H9 (cell line): ENCODE measurements around the gene S100A3. TPM values are rescaled to one million over a fixed set of nuclear protein-coding genes. Genes with fewer than 3 reads are reported as not detected.

Experiments used
- DNase-seq: peaks from one replicate; pipeline ENCODE4 v3.0.0-alpha.2; 2017
- H2AFZ ChIP-seq: one replicate; pipeline ENCODE4 v1.6.1; 2013; ENCODE audit warnings: mild to moderate bottlenecking, low read length, control low read depth, moderate library complexity
- H2AK5ac ChIP-seq: 2 replicates; pipeline ENCODE4 v1.6.1; 2013; ENCODE audit warnings: low read length, control low read depth, mixed read lengths; ENCODE audit not compliant: insufficient read length
- H2BK120ac ChIP-seq: one replicate; pipeline ENCODE4 v1.6.1; 2013; ENCODE audit warnings: low read depth, mild to moderate bottlenecking, low read length, control low read depth, inconsistent platforms; ENCODE audit not compliant: poor library complexity, severe bottlenecking
- H2BK12ac ChIP-seq: 2 replicates; pipeline ENCODE4 v1.6.1; 2013; ENCODE audit warnings: low read length, control low read depth, mixed read lengths, low read depth; ENCODE audit not compliant: insufficient read length
- H2BK15ac ChIP-seq: 2 replicates; pipeline ENCODE4 v1.6.1; 2013; ENCODE audit warnings: low read depth, low read length, control low read depth
- H2BK20ac ChIP-seq: one replicate; pipeline ENCODE4 v1.6.1; 2013; ENCODE audit warnings: low read depth, mild to moderate bottlenecking, low read length, control low read depth, inconsistent platforms; ENCODE audit not compliant: poor library complexity, severe bottlenecking
- H2BK5ac ChIP-seq: 2 replicates; pipeline ENCODE4 v1.6.1; 2013; ENCODE audit warnings: low read length, control low read depth, mixed read lengths; ENCODE audit not compliant: insufficient read length
- H3K14ac ChIP-seq: 2 replicates; pipeline ENCODE4 v1.6.1; 2013; ENCODE audit warnings: low read length, control low read depth; ENCODE audit not compliant: insufficient read depth
- H3K18ac ChIP-seq: 2 replicates; pipeline ENCODE4 v1.6.1; 2013; ENCODE audit warnings: low read depth, mild to moderate bottlenecking, mixed read lengths, low read length, control low read depth; ENCODE audit not compliant: insufficient read length
- H3K23ac ChIP-seq: 2 replicates; pipeline ENCODE4 v1.6.1; 2013; ENCODE audit warnings: low read length, control low read depth, mixed read lengths, low read depth; ENCODE audit not compliant: insufficient read length
- H3K23me2 ChIP-seq: 2 replicates; pipeline ENCODE4 v1.6.1; 2013; ENCODE audit warnings: low read depth, mild to moderate bottlenecking, mixed read lengths, low read length, control low read depth; ENCODE audit not compliant: insufficient read length, poor library complexity, severe bottlenecking
- H3K27ac ChIP-seq: 2 replicates; pipeline ENCODE4 v1.5.1; 2013; ENCODE audit warnings: low read length, control low read depth, mixed read lengths, low read depth; ENCODE audit not compliant: insufficient read length
- H3K27me3 ChIP-seq: 2 replicates; pipeline ENCODE4 v1.6.1; 2013; ENCODE audit warnings: low read length, control low read depth, inconsistent platforms; ENCODE audit not compliant: insufficient read depth
- H3K4ac ChIP-seq: 2 replicates; pipeline ENCODE4 v1.6.1; 2013; ENCODE audit warnings: low read depth, mild to moderate bottlenecking, control low read depth, inconsistent platforms, low read length, moderate library complexity
- H3K4me1 ChIP-seq: 2 replicates; pipeline ENCODE4 v1.6.1; 2013; ENCODE audit warnings: low read length, control low read depth, inconsistent platforms; ENCODE audit not compliant: insufficient read depth
- H3K4me2 ChIP-seq: 2 replicates; pipeline ENCODE4 v1.6.1; 2013; ENCODE audit warnings: low read length, control low read depth, mixed read lengths; ENCODE audit not compliant: insufficient read length, insufficient read depth
- H3K56ac ChIP-seq: 2 replicates; pipeline ENCODE4 v1.6.1; 2013; ENCODE audit warnings: low read depth, mild to moderate bottlenecking, mixed read lengths, low read length, control low read depth; ENCODE audit not compliant: insufficient read length
- H3K79me1 ChIP-seq: 2 replicates; pipeline ENCODE4 v1.6.1; 2013; ENCODE audit warnings: low read depth, mild to moderate bottlenecking, moderate library complexity, low read length, control low read depth, inconsistent platforms; ENCODE audit not compliant: insufficient read depth, poor library complexity, severe bottlenecking
- H3K79me2 ChIP-seq: 2 replicates; pipeline ENCODE4 v1.6.1; 2013; ENCODE audit warnings: low read length, control low read depth, inconsistent platforms; ENCODE audit not compliant: insufficient read depth
- H3K9ac ChIP-seq: 2 replicates; pipeline ENCODE4 v1.6.1; 2013; ENCODE audit warnings: low read length, control low read depth, mixed read lengths; ENCODE audit not compliant: insufficient read length; ENCODE audit errors: extremely low read depth
- H3K9me3 ChIP-seq: one replicate; pipeline ENCODE4 v1.6.1; 2013; ENCODE audit warnings: low read depth, low read length, inconsistent platforms; ENCODE audit not compliant: control insufficient read depth
- H3T11ph ChIP-seq: one replicate; pipeline ENCODE4 v1.6.1; 2013; ENCODE audit warnings: mild to moderate bottlenecking, low read length, control low read depth, inconsistent platforms
- H4K20me1 ChIP-seq: one replicate; pipeline ENCODE4 v1.6.1; 2013; ENCODE audit not compliant: control insufficient read depth, insufficient read length, insufficient read depth
- H4K5ac ChIP-seq: 2 replicates; pipeline ENCODE4 v1.6.1; 2013; ENCODE audit warnings: low read depth, mild to moderate bottlenecking, mixed read lengths, low read length, control low read depth; ENCODE audit not compliant: insufficient read length
- H4K8ac ChIP-seq: replicated peaks from 2 replicates; pipeline ENCODE4 v1.6.1; 2013; ENCODE audit warnings: low read length, control low read depth, mixed read lengths, low read depth; ENCODE audit not compliant: insufficient read length
- H4K91ac ChIP-seq: 2 replicates; pipeline ENCODE4 v1.6.1; 2013; ENCODE audit warnings: low read depth, mild to moderate bottlenecking, moderate library complexity, mixed read lengths, low read length, control low read depth; ENCODE audit not compliant: insufficient read length
- H3K27ac Mint-ChIP-seq, 3 experiments: 2 replicates in 2 of 3; 3 replicates in 1 of 3; pipeline ENCODE4 v1.8.0; 2020 to 2021; ENCODE audit warnings: mixed read lengths in 3 of 3, mild to moderate bottlenecking in 1 of 3, moderate library complexity in 1 of 3
- H3K27me3 Mint-ChIP-seq: 2 replicates; pipeline ENCODE4 v1.8.0; 2021; ENCODE audit warnings: low read depth, mild to moderate bottlenecking, moderate library complexity, mixed read lengths
- H3K36me3 Mint-ChIP-seq, 3 experiments: 2 replicates in 2 of 3; 3 replicates in 1 of 3; pipeline ENCODE4 v1.8.0; 2020 to 2021; ENCODE audit warnings: low read depth in 3 of 3, mixed read lengths in 3 of 3; ENCODE audit not compliant: insufficient read depth in 1 of 3
- H3K4me1 Mint-ChIP-seq, 2 experiments: 2 replicates each; pipeline ENCODE4 v1.8.0; 2020; ENCODE audit warnings: mixed read lengths in 2 of 2
- H3K4me3 Mint-ChIP-seq, 2 experiments: 2 replicates in 1 of 2; 3 replicates in 1 of 2; pipeline ENCODE4 v1.8.0; 2020 to 2021; ENCODE audit warnings: mild to moderate bottlenecking in 2 of 2, mixed read lengths in 2 of 2, moderate library complexity in 1 of 2
- H3K9me3 Mint-ChIP-seq, 2 experiments: 2 replicates in 1 of 2; 3 replicates in 1 of 2; pipeline ENCODE4 v1.8.0; 2020; ENCODE audit warnings: mild to moderate bottlenecking in 2 of 2, mixed read lengths in 2 of 2, moderate library complexity in 1 of 2
- WGBS: extraction: QIAGEN DNeasy Blood & Tissue Kit; methylation state at CpG from one replicate; pipeline ENCODE4 v1.1.7; 2013; ENCODE audit warnings: missing lambda C conversion rate, low lambda C conversion rate, mixed read lengths; ENCODE audit not compliant: insufficient read length; ENCODE audit errors: extremely low coverage; 5-methylcytosine and 5-hydroxymethylcytosine counted together
- total RNA-seq: library from RNA; stranded (reverse); gene quantifications from 2 replicates; pipeline ENCODE4 v1.2.1, GENCODE V29; 2021
- TF ChIP-seq, protein P1 (sequence below): fragments of 200-600 bp; sonication (generic); conservative IDR thresholded peaks from 3 replicates; pipeline ENCODE4 v1.8.0; 2021; ENCODE audit warnings: antibody characterized with exemption, mild to moderate bottlenecking

Gene S100A3
- total RNA-seq, 1 experiment from 2014 or later: not detected

DNA sequence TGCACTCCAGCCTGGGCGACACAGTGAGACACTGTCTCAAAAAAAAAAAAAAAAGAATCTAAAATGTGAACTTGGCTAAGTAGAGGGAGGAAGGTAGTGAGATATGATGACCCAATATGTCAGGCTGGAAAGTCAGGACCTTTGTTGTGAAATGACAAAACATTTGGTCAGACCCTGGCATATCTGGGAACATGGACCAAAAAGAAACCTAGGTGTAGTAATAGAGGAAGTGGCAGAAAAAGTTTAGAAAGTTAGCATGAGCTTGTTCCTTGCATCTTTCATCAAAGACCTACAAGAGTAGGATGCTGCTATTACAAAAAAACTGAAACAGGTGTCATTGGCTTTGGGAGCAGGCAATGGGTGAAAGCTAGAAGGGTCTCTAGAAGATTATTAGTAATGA, 7.3 kb upstream of the S100A3 start:
- no CpG with 5 or more reads among the region's 1 CpG for WGBS
- no peaks in the 10 kb centered on the region; the same call in 1 of the 2 replicates for H3K27me3 Mint-ChIP-seq
- no peaks in the 10 kb centered on the region for H3K79me2 ChIP-seq
- no peak overlapping the region for H4K8ac ChIP-seq
- no peak overlapping the region for H3K27ac ChIP-seq
- no peak overlapping the region for H3K23ac ChIP-seq
- no peak overlapping the region for H3K4me2 ChIP-seq
- TF ChIP-seq, protein P1, sequence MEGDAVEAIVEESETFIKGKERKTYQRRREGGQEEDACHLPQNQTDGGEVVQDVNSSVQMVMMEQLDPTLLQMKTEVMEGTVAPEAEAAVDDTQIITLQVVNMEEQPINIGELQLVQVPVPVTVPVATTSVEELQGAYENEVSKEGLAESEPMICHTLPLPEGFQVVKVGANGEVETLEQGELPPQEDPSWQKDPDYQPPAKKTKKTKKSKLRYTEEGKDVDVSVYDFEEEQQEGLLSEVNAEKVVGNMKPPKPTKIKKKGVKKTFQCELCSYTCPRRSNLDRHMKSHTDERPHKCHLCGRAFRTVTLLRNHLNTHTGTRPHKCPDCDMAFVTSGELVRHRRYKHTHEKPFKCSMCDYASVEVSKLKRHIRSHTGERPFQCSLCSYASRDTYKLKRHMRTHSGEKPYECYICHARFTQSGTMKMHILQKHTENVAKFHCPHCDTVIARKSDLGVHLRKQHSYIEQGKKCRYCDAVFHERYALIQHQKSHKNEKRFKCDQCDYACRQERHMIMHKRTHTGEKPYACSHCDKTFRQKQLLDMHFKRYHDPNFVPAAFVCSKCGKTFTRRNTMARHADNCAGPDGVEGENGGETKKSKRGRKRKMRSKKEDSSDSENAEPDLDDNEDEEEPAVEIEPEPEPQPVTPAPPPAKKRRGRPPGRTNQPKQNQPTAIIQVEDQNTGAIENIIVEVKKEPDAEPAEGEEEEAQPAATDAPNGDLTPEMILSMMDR: no peak
- H2AFZ ChIP-seq: no peak overlapping the region
- no peaks in the 10 kb centered on the region for H3K4me1 ChIP-seq
- H3K23me2 ChIP-seq: no peaks in the 10 kb centered on the region
- H3K4me3 Mint-ChIP-seq: no peak overlapping the region
- no peaks in the 10 kb centered on the region for H3K9me3 ChIP-seq
- H3K27ac Mint-ChIP-seq: no peak overlapping the region
- H3K36me3 Mint-ChIP-seq: no peaks in the 10 kb centered on the region
- no peak overlapping the region for H3K56ac ChIP-seq
- no peaks in the 10 kb centered on the region for H3K9me3 Mint-ChIP-seq
- H2BK20ac ChIP-seq: no peak overlapping the region
- H2BK12ac ChIP-seq: no peak overlapping the region
- H3K79me1 ChIP-seq: no peaks in the 10 kb centered on the region
- H3K14ac ChIP-seq: no peak overlapping the region
- no peak overlapping the region for H3K4ac ChIP-seq
- peaks cover 0 to 7% of the 10 kb centered on the region in 2 experiments; a peak in 3 of 4 replicates for H3K4me1 Mint-ChIP-seq
- no peak overlapping the region for H2BK120ac ChIP-seq
- no peak overlapping the region for H3T11ph ChIP-seq
- H2BK15ac ChIP-seq: no peak overlapping the region
- H4K5ac ChIP-seq: no peak overlapping the region
- H2AK5ac ChIP-seq: no peak overlapping the region
- H3K27me3 ChIP-seq: no peaks in the 10 kb centered on the region
- no peak overlapping the region for H3K18ac ChIP-seq
- H4K20me1 ChIP-seq: no peaks in the 10 kb centered on the region
- DNase-seq: no peak
- no peak overlapping the region for H4K91ac ChIP-seq
- H2BK5ac ChIP-seq: no peak overlapping the region
- H3K9ac ChIP-seq: no peak overlapping the region
